Small intestine (tissue), 7 donors: ENCODE results near the gene MAN2A1. TPM values are rescaled to one million over a fixed set of nuclear protein-coding genes. Genes with fewer than 3 reads are reported as not detected.

Source experiments
- DNase-seq, 2 donors: peaks; one replicate each; pipeline versions ENCODE4 v3.0.0 to v3.0.0-alpha.2; 2013
- FAIRE-seq: peaks from 2 replicates; lab custom pipeline; 2012; peaks lifted over from hg19 to GRCh38; lab: Jason Lieb, UNC
- H3K27ac ChIP-seq, 3 donors: one replicate each; pipeline ENCODE4 v1.5.1; 2013; ENCODE audit warnings: low read length in 2 of 3, mild to moderate bottlenecking in 2 of 3, control low read depth in 1 of 3, inconsistent platforms in 1 of 3, low read depth in 1 of 3, moderate library complexity in 1 of 3
- H3K27me3 ChIP-seq, 3 donors: one replicate each; pipeline ENCODE4 v1.6.1; 2013; ENCODE audit warnings: low read length in 3 of 3, inconsistent platforms in 1 of 3; ENCODE audit not compliant: control insufficient read depth in 3 of 3, insufficient read depth in 3 of 3
- H3K36me3 ChIP-seq, 3 donors: one replicate each; pipeline ENCODE4 v1.6.1; 2013; ENCODE audit warnings: low read length in 3 of 3, inconsistent platforms in 1 of 3, low read depth in 1 of 3, mild to moderate bottlenecking in 1 of 3, moderate library complexity in 1 of 3; ENCODE audit not compliant: control insufficient read depth in 3 of 3, insufficient read depth in 2 of 3
- H3K4me1 ChIP-seq, 3 donors: one replicate each; pipeline ENCODE4 v1.6.1; 2013; ENCODE audit warnings: low read length in 2 of 3, inconsistent platforms in 1 of 3, low read depth in 1 of 3, mild to moderate bottlenecking in 1 of 3, moderate library complexity in 1 of 3; ENCODE audit not compliant: control insufficient read depth in 3 of 3, insufficient read depth in 2 of 3
- H3K4me3 ChIP-seq, 3 donors: one replicate each; pipeline ENCODE4 v1.5.1; 2013; ENCODE audit warnings: low read length in 3 of 3, control low read depth in 1 of 3, inconsistent platforms in 1 of 3, low read depth in 1 of 3, mild to moderate bottlenecking in 1 of 3, moderate library complexity in 1 of 3
- H3K9me3 ChIP-seq, 2 donors: one replicate each; pipeline ENCODE4 v1.6.1; 2013; ENCODE audit warnings: low read depth in 1 of 2, low read length in 1 of 2; ENCODE audit not compliant: control insufficient read depth in 2 of 2, insufficient read depth in 1 of 2
- WGBS, 3 donors: extraction: QIAGEN DNeasy Blood & Tissue Kit; methylation state at CpG; one replicate each; pipeline ENCODE4 v1.1.7; 2013; 5-methylcytosine and 5-hydroxymethylcytosine counted together
- polyA plus RNA-seq, 4 donors: library from polyadenylated mRNA; stranded (reverse) in 3 of 4; unstranded in 1 of 4; fragments of 200-250 nt in 3 of 4; fragments of 120-200 nt in 1 of 4; gene quantifications; one replicate each; pipeline versions ENCODE4 v1.2.1 to v1.2.3, GENCODE V29; 2013
- donor health status: healthy with polysubstance abuse.
- donor health status: control.
- donor health status: control.
- donor health status: Bipolar disorder and iron deficiency.
- donor health status: healthy.

The MAN2A1 gene
- polyA plus RNA-seq, 4 donors = 16.3 to 106 (median 21.7) TPM

GRCh38 chr5:109905906-109906305, 216.2 kb downstream of the MAN2A1 start:
- Histone ChIP-seq H3K4me1 (peaks cover 0 to 13% (median 4%) of the 10 kb centered on the region in 3 donors), H3K4me3 (no peak overlapping the region), H3K36me3 (no peaks in the 10 kb centered on the region), H3K9me3 (no peaks in the 10 kb centered on the region), H3K27me3 (no peaks in the 10 kb centered on the region), H3K27ac (no peak overlapping the region)
- no peak for DNase-seq
- WGBS, 3 donors = 75 to 93% (median 90%) methylated on average over 1 of the region's 1 CpG
- no peak for FAIRE-seq

DNA sequence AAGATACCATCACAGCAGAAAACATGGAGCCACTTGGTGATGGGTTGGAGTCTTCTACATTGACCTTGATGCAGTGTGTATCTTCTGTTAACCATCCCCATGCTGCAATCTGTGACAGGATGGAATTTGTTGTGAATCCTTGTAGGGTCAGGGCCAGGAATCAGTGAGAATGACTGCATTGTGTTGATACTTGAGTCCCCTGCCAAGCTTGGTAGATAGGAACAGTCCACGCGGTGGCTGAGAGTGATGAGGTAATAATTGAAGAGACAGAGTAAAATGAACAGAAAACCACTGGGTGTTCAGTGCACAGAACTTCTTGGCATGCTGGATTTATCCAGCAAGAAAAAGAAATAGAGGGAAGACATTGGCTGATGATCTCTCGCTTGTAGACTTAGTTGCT, 217.5 kb downstream of the MAN2A1 start:
- no peaks in the 10 kb centered on the region for H3K27me3 ChIP-seq
- H3K27ac ChIP-seq = no peak overlapping the region
- no peak for FAIRE-seq
- no peak overlapping the region for H3K4me3 ChIP-seq
- peaks cover 0 to 3% (median 1%) of the 10 kb centered on the region in 3 donors for H3K4me1 ChIP-seq
- no peak for DNase-seq
- no peaks in the 10 kb centered on the region for H3K36me3 ChIP-seq
- no peaks in the 10 kb centered on the region for H3K9me3 ChIP-seq
- 83 to 94% (median 87%) methylated on average over 3 of the region's 3 CpGs for WGBS, 3 donors

GRCh38 chr5:109907731-109908130, 218.0 kb downstream of the MAN2A1 start:
- FAIRE-seq (no peak), DNase-seq (no peak)
- Histone ChIP-seq H3K27me3 (no peaks in the 10 kb centered on the region), H3K4me1 (no peaks in the 10 kb centered on the region), H3K4me3 (no peak overlapping the region), H3K36me3 (no peaks in the 10 kb centered on the region), H3K9me3 (no peaks in the 10 kb centered on the region), H3K27ac (no peak overlapping the region)
- WGBS, 3 donors = 78 to 82% (median 78%) methylated on average over 2 of the region's 2 CpGs

- WGBS, 3 donors = 62 to 78% (median 67%) methylated on average over 3 of the region's 3 CpGs
- H3K4me1 ChIP-seq = no peaks in the 10 kb centered on the region
- H3K9me3 ChIP-seq = no peaks in the 10 kb centered on the region
- no peak for DNase-seq
- no peak overlapping the region for H3K4me3 ChIP-seq
- no peaks in the 10 kb centered on the region for H3K27me3 ChIP-seq
- no peaks in the 10 kb centered on the region for H3K36me3 ChIP-seq
- H3K27ac ChIP-seq = no peak overlapping the region
- no peak for FAIRE-seq
Measured at GRCh38 chr5:109908366-109908765, 218.6 kb downstream of the MAN2A1 start.

DNA sequence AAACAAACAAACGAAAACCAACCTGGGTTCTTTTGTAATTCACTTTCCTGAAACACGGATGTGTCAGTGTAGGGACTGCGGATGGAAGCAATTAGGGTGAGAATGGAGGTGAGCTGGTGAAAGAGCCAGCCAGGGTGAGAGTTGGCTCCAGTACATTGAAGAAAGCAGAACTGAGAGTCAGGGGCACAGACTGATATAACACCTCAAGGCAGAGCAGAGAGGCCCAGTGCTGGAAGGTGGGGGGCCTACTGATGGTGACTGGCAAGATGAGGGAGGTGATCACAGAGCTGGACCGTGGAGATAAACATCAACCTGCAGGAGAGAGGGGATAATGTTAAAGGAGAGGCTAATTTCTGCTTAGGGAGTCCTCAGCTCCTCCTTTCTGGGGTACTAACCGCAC, 221.1 kb downstream of the MAN2A1 start:
- no peak for FAIRE-seq
- H3K9me3 ChIP-seq = no peaks in the 10 kb centered on the region
- H3K36me3 ChIP-seq = no peaks in the 10 kb centered on the region
- H3K4me1 ChIP-seq = no peaks in the 10 kb centered on the region
- H3K27ac ChIP-seq = no peak overlapping the region
- 79 to 84% (median 83%) methylated on average over 5 of the region's 5 CpGs for WGBS, 3 donors
- DNase-seq = no peak
- H3K4me3 ChIP-seq = no peak overlapping the region
- no peaks in the 10 kb centered on the region for H3K27me3 ChIP-seq

DNA sequence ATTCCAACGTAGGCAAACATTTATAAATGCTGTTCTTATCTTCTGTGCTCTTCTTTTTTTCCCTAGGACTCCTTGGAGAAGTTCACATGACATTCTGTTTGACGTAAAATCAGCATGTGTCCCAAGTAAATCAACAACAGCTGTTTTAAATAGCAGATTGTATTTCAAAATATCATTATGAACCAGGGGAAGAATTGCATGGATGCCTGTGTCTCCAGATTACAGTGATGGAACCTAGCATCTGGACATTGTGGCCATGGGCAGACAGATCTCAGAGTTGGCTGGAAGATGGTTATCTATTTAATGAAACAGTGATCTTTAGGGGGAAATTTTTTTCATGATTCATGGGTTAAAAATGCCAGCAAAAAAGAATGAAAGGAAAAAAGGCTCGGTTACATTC, 222.0 kb downstream of the MAN2A1 start:
- no peak for FAIRE-seq
- Histone ChIP-seq H3K4me1 (no peaks in the 10 kb centered on the region), H3K27ac (no peak overlapping the region), H3K36me3 (no peaks in the 10 kb centered on the region), H3K4me3 (no peak overlapping the region), H3K27me3 (no peaks in the 10 kb centered on the region), H3K9me3 (no peaks in the 10 kb centered on the region)
- 75 to 88% (median 77%) methylated on average over 3 of the region's 3 CpGs for WGBS, 3 donors
- no peak for DNase-seq

DNA sequence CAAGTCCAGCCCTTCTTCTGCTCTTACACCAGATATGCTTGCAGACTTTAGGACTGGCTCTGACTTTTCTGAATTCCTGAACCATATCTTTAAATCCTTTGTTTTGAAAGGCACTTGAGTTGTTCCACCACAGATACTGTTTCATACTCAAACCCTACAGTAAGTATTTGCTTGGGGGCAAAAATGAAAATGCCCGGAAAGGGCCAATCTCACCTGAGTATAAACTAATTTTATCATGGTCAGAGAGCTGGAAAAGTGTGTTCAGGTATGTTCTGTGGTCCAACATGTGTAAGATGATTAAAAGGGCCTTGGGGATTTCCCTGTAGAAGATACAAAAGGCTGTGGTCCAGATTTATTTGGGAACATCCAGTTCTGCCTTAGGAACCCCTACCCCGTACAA, 225.2 kb downstream of the MAN2A1 start:
- no peak for FAIRE-seq
- H3K36me3 ChIP-seq = no peaks in the 10 kb centered on the region
- 89 to 93% (median 92%) methylated on average over 2 of the region's 2 CpGs for WGBS, 3 donors

GRCh38 chr5:109916481-109917153, 226.9 kb downstream of the MAN2A1 start:
- Histone ChIP-seq H3K9me3 (peaks cover 0 to 1% of the 10 kb centered on the region in 2 donors), H3K4me1 (no peaks in the 10 kb centered on the region), H3K4me3 (no peak overlapping the region), H3K27me3 (no peaks in the 10 kb centered on the region), H3K27ac (no peak overlapping the region), H3K36me3 (no peaks in the 10 kb centered on the region)
- WGBS, 3 donors = 81 to 89% (median 87%) methylated on average over 4 of the region's 4 CpGs
- no peak for FAIRE-seq
- no peak for DNase-seq

More for the DNA sequence above, 225.2 kb downstream of the MAN2A1 start:
- Histone ChIP-seq H3K9me3 (no peaks in the 10 kb centered on the region), H3K27me3 (no peaks in the 10 kb centered on the region), H3K27ac (no peak overlapping the region), H3K4me3 (no peak overlapping the region), H3K4me1 (no peaks in the 10 kb centered on the region)
- DNase-seq = no peak
